ENCODE measurements around the gene MLH3.

Gene MLH3

DNA sequence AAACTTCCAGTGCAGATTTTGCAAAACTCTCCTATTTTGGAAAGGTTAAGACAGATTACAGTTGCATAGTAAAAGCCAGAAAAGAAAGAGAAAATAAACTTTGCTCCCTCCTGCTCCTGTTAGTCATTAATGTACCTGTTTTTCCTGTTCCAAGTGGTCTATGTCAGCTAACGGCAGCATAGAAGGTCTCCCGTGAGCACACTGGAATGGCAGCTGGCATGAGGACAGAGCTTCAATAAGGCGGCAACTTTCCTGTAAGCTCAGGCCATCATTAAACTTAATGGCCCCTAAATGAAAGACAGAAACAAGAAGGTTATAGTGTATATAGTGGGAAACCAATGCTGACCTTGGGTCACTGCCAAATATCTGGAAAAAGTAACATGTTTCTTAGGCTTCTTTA, 32.6 kb downstream of the MLH3 start:
- H3K4me3 ChIP-seq (ENCODE audit: low read depth, low read length), result no peak overlapping the region
- H3K79me2 ChIP-seq, result no peaks in the 10 kb centered on the region
- H3K36me3 ChIP-seq (ENCODE audit: control insufficient read depth, insufficient read depth, low read length), result no peaks in the 10 kb centered on the region
- no peaks in the 10 kb centered on the region for H3K27me3 ChIP-seq (ENCODE audit: control insufficient read depth, insufficient read depth, low read length)
- H3K4me2 ChIP-seq (ENCODE audit: low read length), result no peak overlapping the region
- H3K9me3 ChIP-seq (ENCODE audit: control insufficient read depth, low read length), result no peaks in the 10 kb centered on the region
- H2AFZ ChIP-seq, result no peak overlapping the region
- H3K27ac ChIP-seq, result no peak overlapping the region
- TF ChIP-seq, protein P1, sequence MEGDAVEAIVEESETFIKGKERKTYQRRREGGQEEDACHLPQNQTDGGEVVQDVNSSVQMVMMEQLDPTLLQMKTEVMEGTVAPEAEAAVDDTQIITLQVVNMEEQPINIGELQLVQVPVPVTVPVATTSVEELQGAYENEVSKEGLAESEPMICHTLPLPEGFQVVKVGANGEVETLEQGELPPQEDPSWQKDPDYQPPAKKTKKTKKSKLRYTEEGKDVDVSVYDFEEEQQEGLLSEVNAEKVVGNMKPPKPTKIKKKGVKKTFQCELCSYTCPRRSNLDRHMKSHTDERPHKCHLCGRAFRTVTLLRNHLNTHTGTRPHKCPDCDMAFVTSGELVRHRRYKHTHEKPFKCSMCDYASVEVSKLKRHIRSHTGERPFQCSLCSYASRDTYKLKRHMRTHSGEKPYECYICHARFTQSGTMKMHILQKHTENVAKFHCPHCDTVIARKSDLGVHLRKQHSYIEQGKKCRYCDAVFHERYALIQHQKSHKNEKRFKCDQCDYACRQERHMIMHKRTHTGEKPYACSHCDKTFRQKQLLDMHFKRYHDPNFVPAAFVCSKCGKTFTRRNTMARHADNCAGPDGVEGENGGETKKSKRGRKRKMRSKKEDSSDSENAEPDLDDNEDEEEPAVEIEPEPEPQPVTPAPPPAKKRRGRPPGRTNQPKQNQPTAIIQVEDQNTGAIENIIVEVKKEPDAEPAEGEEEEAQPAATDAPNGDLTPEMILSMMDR (IDR thresholded peaks at IDR 0.05), result no peak
- no peak overlapping the region for H3K9ac ChIP-seq
- H3K4me1 ChIP-seq, result no peaks in the 10 kb centered on the region

DNA sequence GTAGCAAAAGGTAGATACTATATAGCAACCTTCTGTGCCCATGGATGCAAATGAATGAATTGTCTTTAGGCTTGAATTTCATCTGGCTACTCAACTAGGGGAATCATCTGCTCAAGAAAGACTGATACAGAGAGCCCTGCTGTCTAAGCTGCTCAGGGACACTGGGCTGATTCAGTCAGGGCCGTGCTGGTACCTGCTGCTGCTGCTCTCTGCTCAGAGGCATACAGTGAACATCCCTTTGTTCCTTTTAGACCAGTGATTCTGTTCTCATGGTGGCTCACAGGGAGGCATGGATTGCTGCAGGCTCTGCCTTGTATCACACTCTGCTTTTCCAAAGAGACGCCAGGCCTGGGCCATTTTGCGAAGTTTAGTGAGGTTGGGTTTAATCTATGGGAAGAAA, 34.5 kb downstream of the MLH3 start:
- no peak overlapping the region for H3K4me3 ChIP-seq (ENCODE audit: low read depth, low read length)
- no peak overlapping the region for H2AFZ ChIP-seq
- no peaks in the 10 kb centered on the region for H3K36me3 ChIP-seq (ENCODE audit: control insufficient read depth, insufficient read depth, low read length)
- TF ChIP-seq, protein P1 (IDR thresholded peaks at IDR 0.05), result no peak
- no peak overlapping the region for H3K9ac ChIP-seq
- no peaks in the 10 kb centered on the region for H3K79me2 ChIP-seq
- H3K27ac ChIP-seq, result no peak overlapping the region
- no peaks in the 10 kb centered on the region for H3K9me3 ChIP-seq (ENCODE audit: control insufficient read depth, low read length)
- H3K27me3 ChIP-seq (ENCODE audit: control insufficient read depth, insufficient read depth, low read length), result no peaks in the 10 kb centered on the region
- no peak overlapping the region for H3K4me2 ChIP-seq (ENCODE audit: low read length)
- H3K4me1 ChIP-seq, result peaks cover 8% of the 10 kb centered on the region

DNA sequence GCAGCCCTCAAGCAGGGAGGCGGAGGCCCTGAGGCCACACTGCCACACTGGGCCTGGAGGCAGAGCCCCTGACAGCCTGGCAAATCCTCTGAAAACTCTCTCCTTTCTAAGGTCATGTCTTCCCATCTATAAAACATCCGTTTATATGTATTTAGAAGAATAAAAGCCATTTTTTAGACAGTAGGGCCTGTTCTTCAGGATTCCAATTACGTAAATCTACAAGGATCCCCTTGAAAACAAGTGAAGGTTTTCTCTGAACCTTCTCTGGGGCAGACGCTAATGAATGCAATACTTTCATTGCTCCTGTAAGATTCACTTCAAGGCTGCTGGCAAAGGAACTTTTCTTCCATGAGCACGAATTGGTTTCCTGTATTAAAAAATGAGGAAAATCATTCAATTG, 35.8 kb downstream of the MLH3 start:
- no peak overlapping the region for H3K4me2 ChIP-seq (ENCODE audit: low read length)
- no peaks in the 10 kb centered on the region for H3K79me2 ChIP-seq
- no peaks in the 10 kb centered on the region for H3K36me3 ChIP-seq (ENCODE audit: control insufficient read depth, insufficient read depth, low read length)
- TF ChIP-seq, protein P1 (IDR thresholded peaks at IDR 0.05), result no peak
- H3K4me1 ChIP-seq, result peaks cover 20% of the 10 kb centered on the region
- H3K4me3 ChIP-seq (ENCODE audit: low read depth, low read length), result no peak overlapping the region
- no peaks in the 10 kb centered on the region for H3K9me3 ChIP-seq (ENCODE audit: control insufficient read depth, low read length)
- H3K9ac ChIP-seq, result no peak overlapping the region
- no peak overlapping the region for H3K27ac ChIP-seq
- no peaks in the 10 kb centered on the region for H3K27me3 ChIP-seq (ENCODE audit: control insufficient read depth, insufficient read depth, low read length)
- no peak overlapping the region for H2AFZ ChIP-seq

DNA sequence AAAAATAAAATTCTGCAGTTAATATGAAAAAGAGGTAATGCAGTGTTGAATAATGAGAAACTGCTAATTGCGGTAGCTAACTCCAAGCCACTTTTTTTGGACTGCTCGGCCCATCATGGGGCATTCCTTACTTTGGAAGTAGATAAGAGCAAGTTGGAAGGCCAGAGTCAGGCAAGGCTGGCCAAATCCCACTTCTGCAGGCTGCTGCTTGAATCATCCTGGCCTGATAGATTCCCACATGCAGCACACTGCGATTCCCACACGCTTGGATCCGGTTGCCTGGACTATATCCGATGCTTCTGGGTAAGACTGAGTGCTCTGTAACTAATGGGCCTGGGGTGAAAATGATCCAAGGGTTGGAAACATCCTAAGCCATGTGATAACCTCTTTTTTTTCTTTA, 38.0 kb downstream of the MLH3 start:
- Histone ChIP-seq H3K9me3 (ENCODE audit: control insufficient read depth, low read length) (no peaks in the 10 kb centered on the region), H3K27me3 (ENCODE audit: control insufficient read depth, insufficient read depth, low read length) (no peaks in the 10 kb centered on the region), H3K79me2 (no peaks in the 10 kb centered on the region), H3K27ac (no peak overlapping the region), H3K9ac (no peak overlapping the region), H2AFZ (no peak overlapping the region), H3K4me3 (ENCODE audit: low read depth, low read length) (no peak overlapping the region), H3K4me1 (peaks cover 20% of the 10 kb centered on the region), H3K4me2 (ENCODE audit: low read length) (no peak overlapping the region), H3K36me3 (ENCODE audit: control insufficient read depth, insufficient read depth, low read length) (no peaks in the 10 kb centered on the region)
- TF ChIP-seq, protein P1 (IDR thresholded peaks at IDR 0.05), result no peak

DNA sequence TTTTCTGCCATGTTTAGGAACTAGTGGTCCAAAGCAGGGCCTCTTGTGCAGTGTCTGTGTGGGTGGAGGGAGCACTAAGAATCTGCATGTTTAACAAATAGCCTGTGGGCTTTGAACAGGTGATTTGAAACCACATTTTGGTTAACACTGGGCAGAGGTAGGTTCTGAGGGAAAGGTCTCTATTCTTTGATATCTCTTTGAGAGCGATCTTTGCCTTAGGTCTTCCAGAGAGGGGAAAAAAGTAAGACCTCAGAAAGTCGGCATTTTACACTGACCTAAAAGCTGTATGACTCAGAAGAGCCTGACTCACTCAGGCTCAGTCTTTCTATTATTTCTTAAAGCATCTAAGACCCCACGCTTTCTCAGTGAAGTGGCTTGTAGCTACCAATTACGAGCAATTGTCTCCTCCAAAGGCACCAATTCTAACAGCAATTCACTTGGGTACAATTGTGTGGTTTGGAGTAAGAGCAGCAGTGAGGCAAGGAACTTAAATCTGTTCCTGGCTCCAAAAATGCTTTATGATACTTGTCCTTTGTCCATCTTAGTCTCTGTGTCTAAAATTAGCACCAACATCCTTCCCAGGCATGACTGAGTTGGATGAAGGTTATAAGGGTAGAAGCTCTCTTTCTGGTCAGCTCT, 39.8 kb downstream of the MLH3 start:
- Histone ChIP-seq H3K27ac (peak overlapping the region; percentile 72), H3K4me2 (ENCODE audit: low read length) (peak overlapping the region; percentile 21), H3K27me3 (ENCODE audit: control insufficient read depth, insufficient read depth, low read length) (no peaks in the 10 kb centered on the region), H3K9ac (no peak overlapping the region), H3K4me1 (peaks cover 20% of the 10 kb centered on the region), H3K79me2 (no peaks in the 10 kb centered on the region), H3K4me3 (ENCODE audit: low read depth, low read length) (peak overlapping the region; percentile 4), H3K9me3 (ENCODE audit: control insufficient read depth, low read length) (no peaks in the 10 kb centered on the region), H2AFZ (no peak overlapping the region), H3K36me3 (ENCODE audit: control insufficient read depth, insufficient read depth, low read length) (no peaks in the 10 kb centered on the region)
- TF ChIP-seq, protein P1 (IDR thresholded peaks at IDR 0.05), result no peak
